ENCODE results near the gene SPTLC2. TPM values are rescaled to one million over a fixed set of nuclear protein-coding genes. Genes with fewer than 3 reads are reported as not detected.

The SPTLC2 gene
- total RNA-seq, 1 experiment from 2014 or later: 32.6 TPM

DNA sequence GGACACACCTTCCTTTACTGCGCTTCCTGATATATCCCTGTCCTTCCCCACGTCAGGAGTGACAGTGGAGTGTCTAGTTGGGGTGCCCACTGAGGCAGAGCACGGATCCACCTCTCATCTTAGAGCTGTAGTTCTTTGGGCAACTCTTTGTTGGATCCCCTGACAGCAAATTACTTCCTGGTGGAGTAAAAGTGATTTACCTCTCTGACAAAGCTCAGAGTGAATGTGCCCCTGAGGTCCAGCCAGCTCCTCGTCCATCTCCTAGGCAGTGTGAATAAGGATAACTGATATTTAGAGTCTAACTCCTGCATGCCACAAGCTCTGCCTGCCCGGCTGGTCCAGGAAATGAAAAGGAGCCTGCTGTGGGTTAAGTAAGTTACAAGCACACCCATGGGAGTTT lies 142.5 kb downstream of the SPTLC2 start:
- H2BK20ac ChIP-seq (ENCODE audit: low read depth, low read length, poor library complexity, severe bottlenecking): no peak overlapping the region
- H3K27ac ChIP-seq (ENCODE audit: insufficient read length, low read depth, low read length): no peak overlapping the region
- TF ChIP-seq, protein P1, sequence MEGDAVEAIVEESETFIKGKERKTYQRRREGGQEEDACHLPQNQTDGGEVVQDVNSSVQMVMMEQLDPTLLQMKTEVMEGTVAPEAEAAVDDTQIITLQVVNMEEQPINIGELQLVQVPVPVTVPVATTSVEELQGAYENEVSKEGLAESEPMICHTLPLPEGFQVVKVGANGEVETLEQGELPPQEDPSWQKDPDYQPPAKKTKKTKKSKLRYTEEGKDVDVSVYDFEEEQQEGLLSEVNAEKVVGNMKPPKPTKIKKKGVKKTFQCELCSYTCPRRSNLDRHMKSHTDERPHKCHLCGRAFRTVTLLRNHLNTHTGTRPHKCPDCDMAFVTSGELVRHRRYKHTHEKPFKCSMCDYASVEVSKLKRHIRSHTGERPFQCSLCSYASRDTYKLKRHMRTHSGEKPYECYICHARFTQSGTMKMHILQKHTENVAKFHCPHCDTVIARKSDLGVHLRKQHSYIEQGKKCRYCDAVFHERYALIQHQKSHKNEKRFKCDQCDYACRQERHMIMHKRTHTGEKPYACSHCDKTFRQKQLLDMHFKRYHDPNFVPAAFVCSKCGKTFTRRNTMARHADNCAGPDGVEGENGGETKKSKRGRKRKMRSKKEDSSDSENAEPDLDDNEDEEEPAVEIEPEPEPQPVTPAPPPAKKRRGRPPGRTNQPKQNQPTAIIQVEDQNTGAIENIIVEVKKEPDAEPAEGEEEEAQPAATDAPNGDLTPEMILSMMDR (conservative IDR thresholded peaks at IDR 0.05): no peak
- Mint-ChIP-seq H3K4me1 (peaks cover 21 to 22% of the 10 kb centered on the region in 2 experiments), H3K9me3 (no peaks in the 10 kb centered on the region), H3K36me3 (ENCODE audit: insufficient read depth in 1 of 3, low read depth in 3 of 3) (peaks cover 5 to 8% (median 5%) of the 10 kb centered on the region in 3 experiments; a peak in 6 of 7 replicates), H3K4me3 (no peak overlapping the region), H3K27me3 (ENCODE audit: low read depth) (no peaks in the 10 kb centered on the region; the same call in none of the 2 replicates), H3K27ac (peak overlapping the region in 1 of 3 experiments; percentile 87; a peak in 1 of 7 replicates)
- no peak overlapping the region for H2AFZ ChIP-seq (ENCODE audit: low read length)
- H2BK15ac ChIP-seq (ENCODE audit: low read depth, low read length): no peak overlapping the region
- H3K14ac ChIP-seq (ENCODE audit: insufficient read depth, low read length): no peak overlapping the region
- no peak overlapping the region for H2BK5ac ChIP-seq (ENCODE audit: insufficient read length, low read length)
- no peaks in the 10 kb centered on the region for H3K27me3 ChIP-seq (ENCODE audit: insufficient read depth, low read length)
- no peak overlapping the region for H2BK12ac ChIP-seq (ENCODE audit: insufficient read length, low read depth, low read length)
- no CpG with 5 or more reads among the region's 5 CpGs for WGBS (ENCODE audit: extremely low coverage, insufficient read length, low lambda C conversion rate)
- H3K9ac ChIP-seq (ENCODE audit: extremely low read depth, insufficient read length, low read length): no peak overlapping the region
- no peaks in the 10 kb centered on the region for H4K20me1 ChIP-seq (ENCODE audit: control insufficient read depth, insufficient read depth, insufficient read length)
- no peak overlapping the region for H2AK5ac ChIP-seq (ENCODE audit: insufficient read length, low read length)
- no peak overlapping the region for H4K8ac ChIP-seq (replicated peaks; ENCODE audit: insufficient read length, low read depth, low read length)
- H3K79me2 ChIP-seq (ENCODE audit: insufficient read depth, low read length): no peaks in the 10 kb centered on the region
- no peak overlapping the region for H3K18ac ChIP-seq (ENCODE audit: insufficient read length, low read depth, low read length)
- no peak overlapping the region for H3K4me2 ChIP-seq (ENCODE audit: insufficient read depth, insufficient read length, low read length)
- H3K4me1 ChIP-seq (ENCODE audit: insufficient read depth, low read length): peaks cover 8% of the 10 kb centered on the region; the same call in 1 of the 2 replicates
- no peak overlapping the region for H3K56ac ChIP-seq (ENCODE audit: insufficient read length, low read depth, low read length)
- H3K79me1 ChIP-seq (ENCODE audit: insufficient read depth, low read depth, low read length, poor library complexity, severe bottlenecking): no peaks in the 10 kb centered on the region
- H3K4ac ChIP-seq (ENCODE audit: low read depth, low read length): no peak overlapping the region
- no peak overlapping the region for H3T11ph ChIP-seq (ENCODE audit: low read length)
- H2BK120ac ChIP-seq (ENCODE audit: low read depth, low read length, poor library complexity, severe bottlenecking): no peak overlapping the region
- no peaks in the 10 kb centered on the region for H3K23me2 ChIP-seq (ENCODE audit: insufficient read length, low read depth, low read length, poor library complexity, severe bottlenecking)
- no peak overlapping the region for H3K23ac ChIP-seq (ENCODE audit: insufficient read length, low read depth, low read length)
- H4K5ac ChIP-seq (ENCODE audit: insufficient read length, low read depth, low read length): no peak overlapping the region
- no peak overlapping the region for H4K91ac ChIP-seq (ENCODE audit: insufficient read length, low read depth, low read length)
- no peaks in the 10 kb centered on the region for H3K9me3 ChIP-seq (ENCODE audit: control insufficient read depth, low read depth, low read length)
- DNase-seq: no peak
